ENCODE results near the gene HOXD13. TPM values are rescaled to one million over a fixed set of nuclear protein-coding genes. Genes with fewer than 3 reads are reported as not detected.

HOXD13 gene
- polyA plus RNA-seq = not detected in 2 replicates

DNA sequence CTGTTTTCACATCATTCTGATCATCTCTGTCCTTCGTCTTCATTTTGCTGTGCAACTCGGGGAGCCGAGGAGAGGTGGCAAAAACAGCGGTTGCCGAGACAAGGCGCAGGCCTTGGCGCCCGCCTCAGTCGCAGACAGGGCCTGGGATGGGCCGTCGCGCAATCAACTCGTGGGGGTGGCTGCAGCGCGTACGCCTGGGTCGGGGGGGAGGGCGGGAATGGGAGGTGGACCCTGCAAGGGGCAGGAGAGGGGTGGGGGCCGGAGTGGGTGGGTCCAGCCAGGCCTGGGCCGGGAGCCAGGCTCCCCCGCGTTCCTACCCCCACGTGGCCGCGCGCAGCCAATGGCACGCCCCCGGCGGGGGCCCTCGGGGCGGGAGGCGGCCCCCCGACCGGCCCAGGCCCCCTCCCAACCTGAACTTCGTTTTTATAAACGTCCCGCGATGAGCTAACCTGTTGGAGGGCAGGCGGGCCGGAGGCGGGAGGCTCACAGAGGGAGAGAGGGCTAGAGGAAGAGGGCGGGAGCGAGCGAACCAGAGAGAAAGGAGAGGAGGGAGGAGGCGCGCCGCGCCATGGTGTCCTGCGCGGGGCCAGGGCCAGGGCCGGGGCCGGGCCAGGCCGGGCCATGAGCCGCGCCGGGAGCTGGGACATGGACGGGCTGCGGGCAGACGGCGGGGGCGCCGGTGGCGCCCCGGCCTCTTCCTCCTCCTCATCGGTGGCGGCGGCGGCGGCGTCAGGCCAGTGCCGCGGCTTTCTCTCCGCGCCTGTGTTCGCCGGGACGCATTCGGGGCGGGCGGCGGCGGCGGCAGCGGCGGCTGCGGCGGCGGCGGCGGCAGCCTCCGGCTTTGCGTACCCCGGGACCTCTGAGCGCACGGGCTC lies at the start of gene HOXD13:
TSS of gene HOXD13 (plus strand) at position 452 of the 875 bp plus-strand sequence. CDS start at position 622, 170 bp downstream.

DNA sequence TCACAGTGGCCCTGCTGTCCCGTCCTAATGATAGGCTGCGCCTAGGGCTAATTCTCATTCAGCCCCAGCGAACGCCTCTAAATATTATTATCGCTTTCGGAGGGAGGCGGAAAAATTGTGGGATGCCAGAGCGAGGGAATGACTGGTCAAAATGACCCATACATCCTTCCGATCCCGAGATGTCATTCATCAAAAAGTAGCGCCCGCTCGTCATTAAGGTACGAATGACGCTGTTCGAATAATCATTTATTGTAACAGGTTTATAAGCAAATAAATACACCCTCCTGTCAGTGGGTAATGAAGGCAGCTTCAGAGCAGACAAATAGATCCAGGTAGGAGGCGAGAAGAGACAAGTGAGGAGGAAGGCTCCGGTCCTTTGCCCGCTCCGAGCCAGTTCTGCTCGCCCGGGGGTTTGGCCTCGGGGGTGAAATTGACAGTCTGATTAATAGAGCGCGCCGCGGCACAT lies 8.7 kb upstream of the HOXD13 start, which contains the start of gene EVX2:
TSS of gene EVX2 (minus strand) at position 167 of the 466 bp plus-strand sequence. CDS start 186 bp downstream, outside the sequence.

DNA sequence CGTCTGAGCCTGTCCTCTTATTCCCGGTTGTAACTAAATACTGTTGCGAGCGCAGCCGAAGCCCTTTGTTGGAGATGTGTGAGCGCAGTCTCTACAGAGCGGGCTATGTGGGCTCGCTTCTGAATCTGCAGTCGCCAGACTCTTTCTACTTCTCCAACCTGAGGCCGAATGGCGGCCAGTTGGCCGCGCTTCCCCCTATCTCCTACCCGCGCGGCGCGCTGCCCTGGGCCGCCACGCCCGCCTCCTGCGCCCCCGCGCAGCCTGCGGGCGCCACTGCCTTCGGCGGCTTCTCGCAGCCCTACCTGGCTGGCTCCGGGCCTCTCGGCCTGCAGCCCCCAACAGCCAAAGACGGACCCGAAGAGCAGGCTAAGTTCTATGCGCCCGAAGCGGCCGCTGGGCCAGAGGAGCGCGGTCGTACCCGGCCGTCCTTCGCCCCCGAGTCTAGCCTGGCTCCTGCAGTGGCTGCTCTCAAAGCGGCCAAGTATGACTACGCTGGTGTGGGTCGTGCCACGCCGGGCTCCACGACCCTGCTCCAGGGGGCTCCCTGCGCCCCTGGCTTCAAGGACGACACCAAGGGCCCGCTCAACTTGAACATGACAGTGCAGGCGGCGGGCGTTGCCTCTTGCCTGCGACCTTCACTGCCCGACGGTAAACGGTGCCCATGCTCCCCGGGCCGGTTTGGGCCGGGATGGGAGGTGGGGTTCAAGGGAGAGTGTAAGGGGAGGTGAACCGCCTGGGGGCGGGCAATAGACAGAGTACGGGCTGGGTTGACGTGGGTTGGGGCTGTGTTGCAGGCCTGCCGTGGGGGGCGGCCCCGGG lies 7.4 kb downstream of the HOXD13 start, which contains the start of gene HOXD12:
TSS of gene HOXD12 (plus strand) at position 68 of the 819 bp plus-strand sequence. CDS start at position 75, 7 bp downstream.

DNA sequence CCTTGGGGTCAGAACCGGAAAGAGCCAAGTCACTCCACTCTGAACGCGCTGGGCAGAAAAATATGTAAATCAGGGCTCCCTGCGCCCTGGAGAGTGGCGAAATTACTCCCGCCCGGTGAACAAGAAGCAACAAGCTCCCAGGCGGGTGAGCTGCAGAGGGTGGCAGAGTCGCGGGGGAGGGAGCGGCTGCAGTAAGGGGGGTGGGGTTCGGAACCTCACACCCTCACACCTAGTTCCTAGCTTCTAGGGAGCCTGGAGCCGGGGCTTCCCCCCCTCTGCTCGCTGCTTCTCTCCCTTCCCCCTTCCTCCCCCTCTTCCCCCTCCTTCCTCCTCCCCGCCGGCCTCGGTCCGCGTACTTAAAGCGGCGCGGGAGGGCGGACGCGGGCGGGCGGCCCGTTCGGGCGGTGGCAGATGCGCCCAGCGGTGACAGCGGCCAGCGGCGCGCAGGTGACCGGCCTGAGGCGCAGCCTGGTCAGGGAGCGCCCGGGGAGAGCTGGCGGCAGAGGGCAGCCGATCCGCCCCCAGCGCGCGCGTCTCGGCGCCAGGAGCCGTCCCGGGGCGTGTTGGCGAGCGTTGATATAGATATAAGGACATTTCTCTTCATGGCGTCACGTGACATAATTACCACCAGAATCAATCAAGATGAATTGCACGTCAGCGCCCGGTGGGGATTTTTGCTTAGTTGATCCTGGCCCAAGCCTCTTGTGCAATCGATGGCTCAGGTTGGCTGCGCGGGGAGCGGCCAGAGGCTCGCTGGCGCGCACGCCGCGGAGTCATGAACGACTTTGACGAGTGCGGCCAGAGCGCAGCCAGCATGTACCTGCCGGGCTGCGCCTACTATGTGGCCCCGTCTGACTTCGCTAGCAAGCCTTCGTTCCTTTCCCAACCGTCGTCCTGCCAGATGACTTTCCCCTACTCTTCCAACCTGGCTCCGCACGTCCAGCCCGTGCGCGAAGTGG lies 14.3 kb downstream of the HOXD13 start, which contains the start of gene HOXD11:
TSS of gene HOXD11 (plus strand) at position 700 of the 959 bp plus-strand sequence. CDS start at position 776, 76 bp downstream.

DNA sequence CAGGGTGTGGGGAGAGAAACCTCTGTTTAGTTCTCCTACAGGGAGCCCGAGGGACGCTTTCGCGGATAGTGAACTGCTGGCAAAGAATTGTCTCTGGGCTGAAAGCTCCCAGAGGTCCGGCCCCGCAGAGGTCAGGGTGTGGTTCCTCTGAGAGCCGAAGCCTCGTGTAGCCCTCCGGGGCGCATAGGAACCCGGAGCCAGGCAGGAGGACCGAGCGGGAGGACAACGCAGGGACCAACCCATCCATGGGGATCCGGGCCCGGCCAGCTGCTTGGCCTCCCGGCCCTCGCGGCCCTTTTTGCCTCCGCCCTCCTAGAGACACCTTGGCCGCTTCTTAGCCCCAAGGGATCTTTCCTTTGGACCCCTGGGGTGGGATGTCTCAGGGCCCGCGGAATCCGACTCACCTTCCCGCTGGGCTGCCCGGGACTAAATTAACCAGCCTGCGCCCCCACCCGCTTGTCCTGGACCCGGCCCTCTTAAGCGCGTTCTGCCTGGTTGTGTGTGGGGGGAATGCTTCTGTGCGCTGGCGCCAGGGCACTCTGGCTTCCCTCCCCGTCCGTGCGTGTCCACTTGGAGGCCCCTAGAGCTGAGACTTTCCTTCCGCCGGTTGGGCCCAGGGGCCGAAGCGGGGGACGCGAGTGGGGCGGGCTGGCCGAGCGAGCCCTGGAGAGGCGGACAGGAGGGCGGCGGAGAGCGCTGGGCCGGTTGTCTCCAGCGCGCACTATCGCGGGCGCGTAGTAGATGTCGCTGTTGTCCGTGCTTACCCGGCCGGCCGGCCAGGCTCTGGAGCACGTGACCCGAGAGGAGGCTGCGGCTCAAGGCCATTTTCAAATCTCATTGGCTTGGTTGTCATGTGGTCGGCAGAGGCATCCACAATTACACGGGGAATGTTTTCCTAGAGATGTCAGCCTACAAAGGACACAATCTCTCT lies 23.6 kb downstream of the HOXD13 start, which contains the start of gene HOXD10:
TSS of gene HOXD10 (plus strand) at position 896 of the 931 bp plus-strand sequence. CDS start 56 bp downstream, outside the sequence.

DNA sequence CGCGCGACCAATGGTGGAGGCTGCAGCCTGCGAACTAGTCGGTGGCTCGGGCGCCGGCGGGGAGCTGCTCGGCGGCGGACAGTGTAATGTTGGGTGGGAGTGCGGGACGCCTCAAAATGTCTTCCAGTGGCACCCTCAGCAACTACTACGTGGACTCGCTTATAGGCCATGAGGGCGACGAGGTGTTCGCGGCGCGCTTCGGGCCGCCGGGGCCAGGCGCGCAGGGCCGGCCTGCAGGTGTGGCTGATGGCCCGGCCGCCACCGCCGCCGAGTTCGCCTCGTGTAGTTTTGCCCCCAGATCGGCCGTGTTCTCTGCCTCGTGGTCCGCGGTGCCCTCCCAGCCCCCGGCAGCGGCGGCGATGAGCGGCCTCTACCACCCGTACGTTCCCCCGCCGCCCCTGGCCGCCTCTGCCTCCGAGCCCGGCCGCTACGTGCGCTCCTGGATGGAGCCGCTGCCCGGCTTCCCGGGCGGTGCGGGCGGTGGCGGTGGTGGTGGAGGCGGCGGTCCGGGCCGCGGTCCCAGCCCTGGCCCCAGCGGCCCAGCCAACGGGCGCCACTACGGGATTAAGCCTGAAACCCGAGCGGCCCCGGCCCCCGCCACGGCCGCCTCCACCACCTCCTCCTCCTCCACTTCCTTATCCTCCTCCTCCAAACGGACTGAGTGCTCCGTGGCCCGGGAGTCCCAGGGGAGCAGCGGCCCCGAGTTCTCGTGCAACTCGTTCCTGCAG lies 30.3 kb downstream of the HOXD13 start, which contains the start of gene HOXD9:
TSS of gene HOXD9 (plus strand) at position 37 of the 728 bp plus-strand sequence. CDS start at position 87, 50 bp downstream.

DNA sequence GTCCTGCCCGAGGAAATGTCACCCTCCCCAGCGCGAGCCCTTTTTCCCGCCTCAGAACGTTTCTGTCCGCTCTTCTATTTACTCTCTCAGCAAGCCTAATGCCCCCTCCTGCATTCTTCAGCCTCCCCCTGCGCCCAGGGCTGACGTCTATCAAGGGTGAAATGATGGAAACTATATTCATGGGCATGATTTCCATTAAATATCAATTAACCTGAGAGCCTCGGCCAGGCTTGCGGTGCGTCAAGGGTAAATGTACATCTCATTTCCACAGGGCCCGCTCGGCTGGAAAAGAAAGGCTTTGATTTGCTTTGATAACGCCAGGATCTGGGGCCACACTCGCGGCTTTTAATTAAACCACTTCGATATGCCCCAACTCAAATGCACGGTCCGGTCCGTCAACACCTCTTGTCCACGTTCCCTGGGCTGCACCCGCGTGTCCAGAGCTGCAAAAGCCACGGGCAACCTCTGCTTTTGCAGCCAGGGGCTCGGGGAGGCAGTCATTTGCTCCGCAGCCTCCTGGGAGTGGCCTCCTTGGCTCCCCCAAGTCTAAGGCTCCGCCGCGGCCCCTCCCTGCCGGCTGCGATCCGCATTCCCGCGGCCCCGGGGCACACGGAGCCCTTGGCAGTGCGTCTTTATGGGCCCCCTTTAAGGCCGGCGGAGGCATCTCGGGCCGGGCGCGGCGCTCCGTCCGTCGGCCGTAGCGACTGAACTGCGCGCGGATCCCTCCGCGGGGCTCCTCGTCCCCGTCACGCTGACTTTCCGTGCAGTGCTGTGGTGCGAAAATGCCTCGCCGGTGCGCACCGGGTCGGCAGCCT lies 36.7 kb downstream of the HOXD13 start, which contains the start of gene HOXD8:
TSS of gene HOXD8 (plus strand) at position 724 of the 815 bp plus-strand sequence. CDS start 662 bp downstream, outside the sequence.

Other genes with a start within 250 kb of the HOXD13 start
- gene LNPK, start 90.5 kb upstream of the HOXD13 start, polyA plus RNA-seq = 42.4 and 54.5 TPM in 2 replicates
- gene EVX2, start 8.8 kb upstream of the HOXD13 start, polyA plus RNA-seq = not detected in 2 replicates
- not detected in 2 replicates for gene HOXD12, start 7.1 kb downstream of the HOXD13 start, polyA plus RNA-seq
- gene HOXD11, start 14.6 kb downstream of the HOXD13 start, polyA plus RNA-seq = not detected in 2 replicates
- not detected in 2 replicates for gene HOXD10, start 24.1 kb downstream of the HOXD13 start, polyA plus RNA-seq
- gene HOXD9, start 30.0 kb downstream of the HOXD13 start, polyA plus RNA-seq = not detected in 2 replicates
- not detected in 2 replicates for gene HOXD8, start 37.0 kb downstream of the HOXD13 start, polyA plus RNA-seq
- not detected in 2 replicates for gene HOXD4, start 58.8 kb downstream of the HOXD13 start, polyA plus RNA-seq
- gene HOXD3, start 64.6 kb downstream of the HOXD13 start, polyA plus RNA-seq = not detected in 2 replicates
- not detected in 2 replicates for gene HOXD1, start 95.9 kb downstream of the HOXD13 start, polyA plus RNA-seq
- gene MTX2, start 176.7 kb downstream of the HOXD13 start, polyA plus RNA-seq = 193 and 215 TPM in 2 replicates